HG03097 (cell line): ENCODE data around the gene POLR1C.
"Not testable (repeated sequence)": the region's sequence is repeated elsewhere in the genome, so short reads cannot be mapped to it uniquely, and the experiment has no call there.

ENCODE experiments used
- ATAC-seq: cut with Tn5 transposase; IDR thresholded peaks from one replicate; pipeline ENCODE4 v1.9.1; 2021; ENCODE audit not compliant: unreplicated experiment, low FRiP score

Gene POLR1C

DNA sequence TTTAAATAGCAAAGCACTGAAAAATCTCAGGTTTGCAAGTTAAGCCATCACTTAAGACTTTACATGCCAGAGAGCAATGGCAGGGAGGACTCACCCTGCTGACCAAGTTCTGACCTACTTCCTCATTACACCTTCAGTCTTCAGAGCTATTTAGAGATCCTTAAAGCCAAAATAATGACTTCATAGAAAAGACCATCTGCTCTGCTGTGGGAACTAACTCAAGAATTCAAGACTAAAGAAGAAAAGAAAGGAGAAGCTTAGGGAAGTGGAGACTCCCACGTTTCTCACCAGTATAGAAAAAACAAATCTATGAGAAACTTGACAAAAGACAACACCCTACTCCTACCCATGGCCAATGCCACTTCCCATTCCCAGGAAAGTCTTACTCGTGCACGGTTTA, 30.3 kb downstream of the POLR1C start:
- ATAC-seq, result no peak

DNA sequence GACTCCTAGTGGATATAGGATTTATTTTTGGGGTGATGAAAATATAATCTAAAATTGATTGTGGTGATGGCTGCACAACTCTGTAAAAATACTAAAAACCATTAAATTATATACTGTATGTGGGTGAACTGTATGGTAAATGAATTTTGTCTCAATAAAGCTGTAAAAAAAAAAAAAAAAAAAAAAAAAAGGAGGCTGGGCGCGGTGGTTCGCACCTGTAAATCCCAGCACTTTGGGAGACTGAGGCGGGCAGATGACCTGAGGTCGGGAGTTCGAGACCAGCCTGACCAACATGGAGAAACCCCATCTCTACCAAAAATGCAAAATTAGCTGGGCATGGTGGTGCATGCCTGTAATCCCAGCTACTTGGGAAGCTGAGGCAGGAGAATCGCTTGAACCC, 40.7 kb downstream of the POLR1C start:
- not testable (repeated sequence) for ATAC-seq

DNA sequence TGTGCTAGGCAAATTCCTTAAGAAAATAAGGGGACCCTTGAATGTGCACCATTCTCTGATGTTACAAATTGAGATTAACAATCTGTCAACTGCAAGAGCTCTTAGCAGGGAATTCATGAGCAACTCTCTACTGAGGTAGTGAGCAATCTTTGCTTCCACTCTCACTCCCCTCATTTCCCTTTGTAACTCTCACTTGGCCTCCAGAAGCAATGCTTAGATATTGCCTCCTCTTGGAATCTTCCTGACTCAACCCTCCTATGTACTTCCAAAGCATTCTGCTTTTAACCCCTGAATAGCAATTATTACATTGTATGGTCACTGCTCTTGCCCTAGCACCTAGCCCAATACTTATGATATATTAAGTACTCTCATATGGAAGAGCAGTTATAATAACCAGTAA, 42.4 kb downstream of the POLR1C start:
- ATAC-seq, result no peak

DNA sequence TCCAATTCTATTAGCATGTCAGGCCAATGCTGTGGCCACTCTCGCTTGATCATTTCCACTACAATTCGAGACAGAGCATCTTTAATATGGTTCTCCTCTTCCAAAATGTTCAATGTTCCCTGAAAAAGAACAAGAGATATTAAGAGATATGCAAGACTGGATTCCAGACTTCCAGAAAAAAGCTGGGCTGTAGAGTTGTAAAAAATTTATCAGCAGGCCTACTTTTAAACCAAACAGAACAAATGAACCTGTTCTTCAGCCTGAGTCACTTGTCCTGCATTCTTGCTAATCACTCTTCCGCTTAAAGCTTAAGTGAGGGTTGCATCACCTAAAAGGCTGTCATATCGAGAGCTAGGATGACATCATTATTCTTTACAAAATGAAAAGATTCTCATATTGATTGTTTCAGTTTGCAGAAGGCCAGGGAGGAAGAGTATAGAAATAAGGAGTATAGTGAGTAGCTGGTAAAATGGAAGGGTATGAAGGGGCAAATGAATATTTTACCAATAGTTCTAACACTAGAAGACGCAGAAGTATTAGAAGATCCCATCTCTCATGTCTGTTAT, 54.1 kb downstream of the POLR1C start:
- no peak for ATAC-seq
